GM10248 (cell line): ENCODE measurements around the gene GPNMB.
"Not testable (repeated sequence)": the region's sequence is repeated elsewhere in the genome, so short reads cannot be mapped to it uniquely, and the experiment has no call there.

Experiments
- CTCF ChIA-PET: fragments of 300-600 bp; sonication (Branson Sonifier 250); formaldehyde crosslinking; extraction: SDS; loops from one replicate; lab custom pipeline; 2021; ENCODE audit warnings: antibody characterized with exemption; lab: Yijun Ruan, JAX
- POLR2A ChIA-PET: fragments of 350-650 bp; sonication (Branson Sonifier 250); formaldehyde crosslinking; extraction: SDS; loops from one replicate; lab custom pipeline; 2020; ENCODE audit warnings: antibody characterized with exemption; lab: Yijun Ruan, JAX
- DNase-seq: peaks from one replicate; pipeline ENCODE4 v3.0.0; 2012; ENCODE audit errors: extremely low spot score
- TF ChIP-seq, protein P1 (sequence below): IDR thresholded peaks from 2 replicates; pipeline ENCODE4 v1.5.1; 2012; ENCODE audit warnings: mild to moderate bottlenecking, low read depth; ENCODE audit errors: extremely low read depth, missing control alignments, control extremely low read depth

GPNMB gene

DNA sequence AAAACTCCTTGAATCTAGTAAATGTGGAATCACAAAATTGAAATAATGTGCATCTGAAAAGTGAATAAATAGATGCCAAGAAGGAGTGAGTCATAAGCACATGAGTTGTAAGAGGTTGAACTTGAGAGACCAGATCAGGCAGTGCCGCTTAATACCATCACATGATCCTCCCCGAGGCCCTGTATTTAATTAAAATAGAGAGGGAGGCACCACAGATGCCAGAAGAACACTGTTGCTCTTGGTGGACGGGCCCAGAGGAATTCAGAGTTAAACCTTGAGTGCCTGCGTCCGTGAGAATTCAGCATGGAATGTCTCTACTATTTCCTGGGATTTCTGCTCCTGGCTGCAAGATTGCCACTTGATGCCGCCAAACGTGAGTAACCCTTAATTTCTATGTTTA is at the start of gene GPNMB:
TSS of gene GPNMB (plus strand) at position 221 of the 400 bp plus-strand sequence. CDS start at position 304, 83 bp downstream.
- TF ChIP-seq, protein P1, sequence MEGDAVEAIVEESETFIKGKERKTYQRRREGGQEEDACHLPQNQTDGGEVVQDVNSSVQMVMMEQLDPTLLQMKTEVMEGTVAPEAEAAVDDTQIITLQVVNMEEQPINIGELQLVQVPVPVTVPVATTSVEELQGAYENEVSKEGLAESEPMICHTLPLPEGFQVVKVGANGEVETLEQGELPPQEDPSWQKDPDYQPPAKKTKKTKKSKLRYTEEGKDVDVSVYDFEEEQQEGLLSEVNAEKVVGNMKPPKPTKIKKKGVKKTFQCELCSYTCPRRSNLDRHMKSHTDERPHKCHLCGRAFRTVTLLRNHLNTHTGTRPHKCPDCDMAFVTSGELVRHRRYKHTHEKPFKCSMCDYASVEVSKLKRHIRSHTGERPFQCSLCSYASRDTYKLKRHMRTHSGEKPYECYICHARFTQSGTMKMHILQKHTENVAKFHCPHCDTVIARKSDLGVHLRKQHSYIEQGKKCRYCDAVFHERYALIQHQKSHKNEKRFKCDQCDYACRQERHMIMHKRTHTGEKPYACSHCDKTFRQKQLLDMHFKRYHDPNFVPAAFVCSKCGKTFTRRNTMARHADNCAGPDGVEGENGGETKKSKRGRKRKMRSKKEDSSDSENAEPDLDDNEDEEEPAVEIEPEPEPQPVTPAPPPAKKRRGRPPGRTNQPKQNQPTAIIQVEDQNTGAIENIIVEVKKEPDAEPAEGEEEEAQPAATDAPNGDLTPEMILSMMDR, result no peak
- no peak for DNase-seq
- ChIA-PET POLR2A (no interaction called here), CTCF (interaction anchor here (2.0 kb wide), 1 partner anchor 16 kb away, joined by 9 read pairs; no protein-coding TSS in a partner anchor)

DNA sequence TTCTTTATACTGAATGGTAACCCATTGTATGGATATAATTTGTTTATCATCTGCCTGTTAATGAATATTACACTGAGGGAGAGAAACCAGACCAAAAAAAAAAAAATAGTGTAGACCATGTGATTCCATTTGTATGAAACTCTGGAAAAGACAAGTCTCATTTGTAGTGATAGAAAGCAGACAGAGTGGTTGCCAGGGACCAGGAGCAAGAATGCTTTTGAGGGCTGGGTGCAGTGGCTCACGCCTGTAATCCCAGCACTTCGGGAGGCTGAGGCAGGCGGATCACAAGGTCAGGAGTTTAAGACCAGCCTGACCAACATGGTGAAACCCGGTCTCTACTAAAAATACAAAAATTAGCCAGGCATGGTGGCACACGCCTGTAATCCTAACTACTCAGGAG is 48.8 kb upstream of the GPNMB start:
- POLR2A ChIA-PET, DNase-seq: not testable (repeated sequence)
- CTCF ChIA-PET, result interaction anchor here (1.4 kb wide), 1 partner anchor 76 kb away, joined by 3 read pairs; no protein-coding TSS in a partner anchor

DNA sequence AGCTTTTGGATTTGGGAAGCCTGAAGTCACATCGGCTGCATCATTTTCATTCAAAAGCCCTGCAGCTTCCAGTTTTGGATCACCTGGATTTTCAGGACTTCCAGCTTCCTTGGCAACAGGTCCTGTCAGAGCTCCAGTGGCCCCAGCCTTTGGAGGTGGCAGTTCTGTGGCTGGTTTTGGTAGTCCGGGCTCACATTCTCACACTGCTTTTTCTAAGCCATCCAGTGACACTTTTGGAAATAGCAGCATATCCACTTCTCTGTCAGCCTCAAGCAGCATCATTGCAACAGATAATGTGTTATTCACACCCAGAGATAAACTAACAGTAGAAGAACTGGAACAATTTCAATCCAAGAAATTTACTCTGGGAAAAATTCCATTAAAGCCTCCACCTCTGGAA is 46.2 kb upstream of the GPNMB start:
- no peak for DNase-seq
- CTCF ChIA-PET, result interaction anchor here (0.9 to 1.1 kb wide), 2 partner anchors 11 to 26 kb away, joined by 3 read pairs; no protein-coding TSS in a partner anchor
- POLR2A ChIA-PET, result no interaction called here
- TF ChIP-seq, protein P1, result no peak

DNA sequence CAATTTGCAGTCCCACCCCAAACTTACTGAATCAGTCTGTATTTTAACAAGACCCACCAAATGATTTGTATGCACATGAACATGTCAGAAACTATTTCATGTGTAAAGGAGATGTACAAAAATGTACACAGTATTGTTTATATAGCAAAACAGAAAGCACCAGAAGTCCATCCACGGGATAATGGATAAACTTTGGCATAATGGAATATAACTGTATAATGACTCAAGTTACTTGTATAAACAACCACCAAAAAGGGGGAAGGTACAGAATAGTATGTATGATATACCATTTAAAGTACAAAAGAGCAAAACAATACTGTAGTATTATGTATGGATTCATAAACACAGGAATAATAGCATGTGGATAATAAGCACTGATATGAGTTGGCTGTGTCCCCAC is 42.3 kb upstream of the GPNMB start:
- TF ChIP-seq, protein P1, result no peak
- POLR2A ChIA-PET, result no interaction called here
- CTCF ChIA-PET, result interaction anchor here (1.3 to 2.5 kb wide), 4 partner anchors 10 to 69 kb away, joined by 4 to 10 read pairs (median 6); no protein-coding TSS in a partner anchor
- DNase-seq, result no peak

DNA sequence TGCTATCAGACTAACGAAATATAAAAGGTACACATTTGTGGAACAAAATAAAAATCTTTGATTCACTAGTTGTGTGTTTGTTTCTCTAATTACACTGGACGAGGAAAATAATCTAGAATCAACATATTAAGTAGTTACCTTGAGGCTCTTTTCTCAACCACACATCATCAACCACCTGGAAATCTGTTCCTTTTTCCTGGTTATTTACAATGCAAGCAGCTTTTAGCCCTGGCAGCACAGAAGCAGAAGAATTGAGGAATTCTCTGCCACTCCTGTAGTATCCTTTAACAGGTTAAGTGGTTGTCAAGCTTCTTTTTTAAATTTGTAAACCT is 41.0 kb upstream of the GPNMB start:
- ChIA-PET CTCF (interaction anchor here (0.8 to 2.5 kb wide), 6 partner anchors 9 to 68 kb away, joined by 3 to 10 read pairs (median 4); no protein-coding TSS in a partner anchor), POLR2A (no interaction called here)
- TF ChIP-seq, protein P1, result no peak
- DNase-seq, result no peak

DNA sequence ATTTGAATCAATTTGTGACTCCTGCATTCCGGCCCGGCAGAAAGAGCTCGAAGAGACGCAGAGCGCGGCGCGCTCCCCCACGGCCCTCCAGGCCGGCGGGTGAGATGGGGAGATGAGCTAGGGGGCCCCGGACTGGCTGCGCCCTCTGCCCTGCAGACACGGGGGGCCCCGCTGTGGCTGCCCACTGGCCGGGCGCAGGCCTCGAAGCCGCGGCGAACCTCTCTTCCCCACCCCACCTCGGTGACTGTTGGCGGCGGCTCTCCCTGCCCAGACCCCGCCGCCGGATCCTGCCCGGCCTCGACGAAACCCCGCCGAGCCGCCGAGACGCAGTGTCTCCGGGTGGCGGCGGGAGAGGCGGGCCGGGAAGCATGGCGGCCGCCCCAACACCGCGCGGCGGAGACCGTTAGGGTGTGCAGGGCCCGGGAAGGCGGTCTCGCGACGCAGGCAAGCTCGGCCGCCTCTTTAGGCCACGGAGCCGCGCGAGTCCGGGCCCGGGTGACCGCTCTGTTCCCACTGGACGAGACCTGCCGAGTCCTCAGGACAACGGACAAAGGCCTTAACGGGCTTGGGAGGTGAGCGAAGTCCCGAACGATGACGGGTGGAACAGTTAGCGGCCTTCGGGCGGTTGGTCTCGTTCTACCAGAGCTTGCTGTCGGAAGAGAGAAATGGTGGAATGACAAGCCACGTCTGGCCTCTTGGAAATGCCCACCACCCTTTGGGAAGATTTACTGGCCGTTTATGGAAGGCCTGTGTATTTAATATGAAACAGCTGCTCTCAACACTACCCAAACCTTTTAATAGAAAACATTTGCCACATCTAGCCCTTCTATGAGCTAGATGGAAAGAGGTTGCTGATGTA is 40.4 kb upstream of the GPNMB start:
- TF ChIP-seq, protein P1, result no peak
- DNase-seq, result no peak
- POLR2A ChIA-PET, result no interaction called here

DNA sequence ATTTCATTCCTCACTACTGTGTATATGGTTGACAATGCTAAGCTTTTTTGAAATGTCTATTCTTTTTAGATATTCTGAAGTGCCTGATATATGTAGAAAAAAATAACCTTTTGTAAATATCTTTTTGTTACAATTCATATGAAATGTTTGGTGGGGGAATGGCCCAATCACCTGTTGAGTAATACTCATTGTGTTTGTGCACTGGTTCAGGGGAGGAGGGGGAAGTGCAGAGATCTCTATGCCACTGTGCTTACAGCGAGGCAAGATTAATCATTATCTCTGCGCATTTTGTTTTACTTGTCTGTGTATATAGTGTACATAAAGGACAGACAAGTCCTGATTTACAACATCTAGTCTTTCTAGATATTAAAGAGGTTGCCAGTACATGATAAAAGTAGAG is 39.6 kb upstream of the GPNMB start:
- TF ChIP-seq, protein P1, result no peak
- POLR2A ChIA-PET, result no interaction called here
- CTCF ChIA-PET, result interaction anchor here (1.2 kb wide), 1 partner anchor 11 kb away, joined by 5 read pairs; no protein-coding TSS in a partner anchor
- DNase-seq, result no peak

More for the DNA sequence above, 40.4 kb upstream of the GPNMB start:
- CTCF ChIA-PET, result interaction anchor here (0.8 to 2.5 kb wide), 6 partner anchors 8 to 67 kb away, joined by 3 to 10 read pairs (median 4); no protein-coding TSS in a partner anchor
